Neural progenitor cell (in vitro differentiated cells): ENCODE measurements around the gene RNF41. TPM values are rescaled to one million over a fixed set of nuclear protein-coding genes. Genes with fewer than 3 reads are reported as not detected.
A peak's percentile ranks its signal among the peaks of the same experiment; 100 is the strongest.

Source experiments
- DNase-seq: peaks from one replicate; pipeline ENCODE4 v3.0.0-alpha.2; 2016; ENCODE audit warnings: low spot score
- H2AFZ ChIP-seq: fragments of 200-600 bp; sonication (generic); replicated peaks from 2 replicates; pipeline ENCODE4 v1.6.1; 2016; ENCODE audit warnings: antibody characterized with exemption
- H3F3A ChIP-seq: fragments of 200-600 bp; sonication (generic); 2 replicates; pipeline ENCODE4 v1.6.1; 2016; ENCODE audit warnings: antibody characterized with exemption, low read depth
- H3K27ac ChIP-seq: fragments of 200-600 bp; sonication (generic); 2 replicates; pipeline ENCODE4 v1.5.1; 2016; ENCODE audit warnings: mild to moderate bottlenecking
- H3K27me3 ChIP-seq: fragments of 200-600 bp; sonication (generic); 2 replicates; pipeline ENCODE4 v1.6.1; 2016; ENCODE audit warnings: mild to moderate bottlenecking, moderate library complexity
- H3K36me3 ChIP-seq: fragments of 200-600 bp; sonication (generic); 2 replicates; pipeline ENCODE4 v1.5.1; 2016
- H3K4me1 ChIP-seq: fragments of 200-600 bp; sonication (generic); 2 replicates; pipeline ENCODE4 v1.6.1; 2016; ENCODE audit warnings: mixed run types
- H3K4me2 ChIP-seq: fragments of 200-600 bp; sonication (generic); 2 replicates; pipeline ENCODE4 v1.6.1; 2016
- H3K4me3 ChIP-seq: fragments of 200-600 bp; sonication (generic); 2 replicates; pipeline ENCODE4 v1.5.1; 2016
- H3K79me2 ChIP-seq: fragments of 200-600 bp; sonication (generic); 2 replicates; pipeline ENCODE4 v1.6.1; 2016; ENCODE audit warnings: low read depth
- H3K9ac ChIP-seq: fragments of 200-600 bp; sonication (generic); 2 replicates; pipeline ENCODE4 v1.6.1; 2016
- H3K9me3 ChIP-seq: fragments of 200-600 bp; sonication (generic); 2 replicates; pipeline ENCODE4 v1.5.1; 2016; ENCODE audit warnings: low read depth
- H4K20me1 ChIP-seq: fragments of 200-600 bp; sonication (generic); 2 replicates; pipeline ENCODE4 v1.6.1; 2016; ENCODE audit warnings: low read depth
- H3K27ac Mint-ChIP-seq: 3 replicates; pipeline ENCODE4 v1.8.0; 2021; ENCODE audit warnings: mixed read lengths
- H3K27me3 Mint-ChIP-seq: 2 replicates; pipeline ENCODE4 v1.8.0; 2022; ENCODE audit warnings: low read depth, mild to moderate bottlenecking, inconsistent platforms, moderate library complexity, mixed read lengths; ENCODE audit not compliant: insufficient read depth
- H3K36me3 Mint-ChIP-seq: 3 replicates; pipeline ENCODE4 v1.8.0; 2021; ENCODE audit warnings: mixed read lengths
- H3K4me1 Mint-ChIP-seq: 3 replicates; pipeline ENCODE4 v1.8.0; 2021; ENCODE audit warnings: mixed read lengths
- H3K4me3 Mint-ChIP-seq: 3 replicates; pipeline ENCODE4 v1.8.0; 2021; ENCODE audit warnings: mild to moderate bottlenecking, moderate library complexity, mixed read lengths
- H3K9me3 Mint-ChIP-seq: 3 replicates; pipeline ENCODE4 v1.8.0; 2020; ENCODE audit warnings: mixed read lengths
- EZH2 ChIP-seq: fragments of 200-600 bp; sonication (generic); IDR thresholded peaks from 2 replicates; pipeline ENCODE4 v1.6.1; 2017; ENCODE audit warnings: antibody characterized with exemption, mild to moderate bottlenecking, moderate library complexity
- EZH2phosphoT487 ChIP-seq: fragments of 200-600 bp; sonication (generic); IDR thresholded peaks from 2 replicates; pipeline ENCODE4 v1.6.1; 2017; ENCODE audit warnings: antibody characterized with exemption
- total RNA-seq: library from RNA; depleted of rRNA; stranded (reverse); fragments of >200 nt; gene quantifications from 2 replicates; pipeline ENCODE4 v1.2.3, GENCODE V29; 2015; ENCODE audit warnings: low replicate concordance
- TF ChIP-seq, protein P1 (sequence below): fragments of 200-600 bp; sonication (generic); IDR thresholded peaks from 2 replicates; pipeline ENCODE4 v1.5.1; 2017; ENCODE audit warnings: antibody characterized with exemption, mild to moderate bottlenecking

Gene RNF41
- total RNA-seq, 1 donor from 2014 or later = 52.1 TPM

- peaks cover 12% of the 10 kb centered on the region for H4K20me1 ChIP-seq
- peak overlapping the region; percentile 94 for H3K27ac ChIP-seq
- no peaks in the 10 kb centered on the region for H3K9me3 ChIP-seq
- H2AFZ ChIP-seq = no peak overlapping the region
- peak overlapping the region; percentile 98 for H3K4me2 ChIP-seq
- peak overlapping the region; percentile 96 for H3K4me3 ChIP-seq
- H3K4me1 ChIP-seq = peaks cover 22% of the 10 kb centered on the region
- DNase-seq = no peak
- no peak for TF ChIP-seq EZH2phosphoT487
- TF ChIP-seq, protein P1, sequence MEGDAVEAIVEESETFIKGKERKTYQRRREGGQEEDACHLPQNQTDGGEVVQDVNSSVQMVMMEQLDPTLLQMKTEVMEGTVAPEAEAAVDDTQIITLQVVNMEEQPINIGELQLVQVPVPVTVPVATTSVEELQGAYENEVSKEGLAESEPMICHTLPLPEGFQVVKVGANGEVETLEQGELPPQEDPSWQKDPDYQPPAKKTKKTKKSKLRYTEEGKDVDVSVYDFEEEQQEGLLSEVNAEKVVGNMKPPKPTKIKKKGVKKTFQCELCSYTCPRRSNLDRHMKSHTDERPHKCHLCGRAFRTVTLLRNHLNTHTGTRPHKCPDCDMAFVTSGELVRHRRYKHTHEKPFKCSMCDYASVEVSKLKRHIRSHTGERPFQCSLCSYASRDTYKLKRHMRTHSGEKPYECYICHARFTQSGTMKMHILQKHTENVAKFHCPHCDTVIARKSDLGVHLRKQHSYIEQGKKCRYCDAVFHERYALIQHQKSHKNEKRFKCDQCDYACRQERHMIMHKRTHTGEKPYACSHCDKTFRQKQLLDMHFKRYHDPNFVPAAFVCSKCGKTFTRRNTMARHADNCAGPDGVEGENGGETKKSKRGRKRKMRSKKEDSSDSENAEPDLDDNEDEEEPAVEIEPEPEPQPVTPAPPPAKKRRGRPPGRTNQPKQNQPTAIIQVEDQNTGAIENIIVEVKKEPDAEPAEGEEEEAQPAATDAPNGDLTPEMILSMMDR = no peak
- TF ChIP-seq EZH2 = no peak
- peaks cover 57% of the 10 kb centered on the region for H3K79me2 ChIP-seq
- Mint-ChIP-seq H3K27me3 (peaks cover 5% of the 10 kb centered on the region), H3K9me3 (no peaks in the 10 kb centered on the region), H3K4me3 (peak overlapping the region; percentile 98), H3K4me1 (peaks cover 36% of the 10 kb centered on the region), H3K36me3 (peaks cover 4% of the 10 kb centered on the region), H3K27ac (peak overlapping the region; percentile 97)
- H3K9ac ChIP-seq = peak overlapping the region; percentile 55
- H3F3A ChIP-seq = peaks cover 36% of the 10 kb centered on the region
- no peaks in the 10 kb centered on the region for H3K36me3 ChIP-seq
- no peaks in the 10 kb centered on the region for H3K27me3 ChIP-seq
These were observed 791 bp upstream of the RNF41 start for GRCh38 chr12:56222531-56222895.

GRCh38 chr12:56221232-56221756, 428 bp downstream of the RNF41 start:
- Histone ChIP-seq H2AFZ (peak overlapping the region; percentile 55), H3K36me3 (no peaks in the 10 kb centered on the region), H3K79me2 (peaks cover 69% of the 10 kb centered on the region), H4K20me1 (peaks cover 12% of the 10 kb centered on the region), H3K9ac (peak overlapping the region; percentile 71), H3K9me3 (no peaks in the 10 kb centered on the region), H3F3A (peaks cover 36% of the 10 kb centered on the region), H3K27me3 (no peaks in the 10 kb centered on the region), H3K4me2 (peak overlapping the region; percentile 98), H3K4me1 (peaks cover 22% of the 10 kb centered on the region), H3K4me3 (peak overlapping the region; percentile 96), H3K27ac (peak overlapping the region; percentile 94)
- peak overlapping the region; percentile 97 for H3K27ac Mint-ChIP-seq
- TF ChIP-seq EZH2 (no peak), EZH2phosphoT487 (no peak)
- TF ChIP-seq, protein P1 = no peak
- H3K36me3 Mint-ChIP-seq = peaks cover 9% of the 10 kb centered on the region
- peak overlapping the region; percentile 98 for H3K4me3 Mint-ChIP-seq
- peaks cover 2% of the 10 kb centered on the region for H3K9me3 Mint-ChIP-seq
- peak; percentile 84 for DNase-seq
- H3K27me3 Mint-ChIP-seq = peaks cover 3% of the 10 kb centered on the region
- H3K4me1 Mint-ChIP-seq = peaks cover 36% of the 10 kb centered on the region

GRCh38 chr12:56220611-56221231, 1.0 kb downstream of the RNF41 start:
- Histone ChIP-seq H3K79me2 (peaks cover 69% of the 10 kb centered on the region), H3K4me1 (peaks cover 22% of the 10 kb centered on the region), H3K4me3 (peak overlapping the region; percentile 96), H3F3A (peaks cover 36% of the 10 kb centered on the region), H3K4me2 (peak overlapping the region; percentile 98), H3K36me3 (no peaks in the 10 kb centered on the region), H4K20me1 (peaks cover 12% of the 10 kb centered on the region), H3K9ac (peak overlapping the region; percentile 71), H3K27me3 (no peaks in the 10 kb centered on the region), H2AFZ (peak overlapping the region; percentile 55), H3K9me3 (no peaks in the 10 kb centered on the region), H3K27ac (peak overlapping the region; percentile 94)
- Mint-ChIP-seq H3K4me1 (peaks cover 36% of the 10 kb centered on the region), H3K36me3 (peaks cover 8% of the 10 kb centered on the region), H3K27ac (peak overlapping the region; percentile 97), H3K4me3 (peak overlapping the region; percentile 98), H3K27me3 (peaks cover 3% of the 10 kb centered on the region), H3K9me3 (peaks cover 2% of the 10 kb centered on the region)
- TF ChIP-seq, protein P1 = no peak
- TF ChIP-seq EZH2 = no peak
- TF ChIP-seq EZH2phosphoT487 = no peak
- DNase-seq = no peak
